SU-DHL-6 (cell line): ENCODE results near the gene POT1.

Experiments
- H2AFZ ChIP-seq: fragments of 200-600 bp; sonication (generic); 2 replicates; pipeline ENCODE4 v1.6.1; 2014; ENCODE audit warnings: low read depth, mild to moderate bottlenecking, moderate library complexity, mixed read lengths, antibody characterized with exemption, low read length; ENCODE audit not compliant: severe bottlenecking
- H3F3A ChIP-seq: fragments of 200-600 bp; shearing (Covaris generic); 2 replicates; pipeline ENCODE4 v1.6.0; 2016; ENCODE audit warnings: antibody characterized with exemption, mild to moderate bottlenecking; ENCODE audit not compliant: insufficient read depth
- H3K27ac ChIP-seq: fragments of 200-600 bp; sonication (generic); 2 replicates; pipeline ENCODE4 v1.5.1; 2016; ENCODE audit warnings: low read depth, mild to moderate bottlenecking, low read length, moderate library complexity, mixed read lengths
- H3K27me3 ChIP-seq: fragments of 200-600 bp; sonication (generic), shearing (Covaris generic); 2 replicates; pipeline ENCODE4 v1.6.0; 2014; ENCODE audit warnings: mild to moderate bottlenecking, low read length
- H3K36me3 ChIP-seq: fragments of 200-600 bp; sonication (generic); 2 replicates; pipeline ENCODE4 v1.6.1; 2014; ENCODE audit warnings: mild to moderate bottlenecking, low read length, mixed read lengths
- H3K4me2 ChIP-seq: fragments of 300-600, 200-600 bp; shearing (Covaris generic), sonication (generic); 2 replicates; pipeline ENCODE4 v1.6.0; 2014; ENCODE audit warnings: low read length, low read depth, mild to moderate bottlenecking; ENCODE audit not compliant: poor library complexity, severe bottlenecking
- H3K4me3 ChIP-seq: fragments of 200-600 bp; sonication (generic); 2 replicates; pipeline ENCODE4 v1.5.1; 2014; ENCODE audit warnings: antibody characterized with exemption, low read length, mild to moderate bottlenecking, mixed read lengths; ENCODE audit not compliant: insufficient read depth, poor library complexity, severe bottlenecking
- H3K79me2 ChIP-seq: fragments of 200-600 bp; sonication (generic); 2 replicates; pipeline ENCODE4 v1.6.1; 2014; ENCODE audit warnings: mild to moderate bottlenecking, low read length, moderate library complexity; ENCODE audit not compliant: insufficient read depth
- H3K9ac ChIP-seq: fragments of 200-600 bp; sonication (generic); 2 replicates; pipeline ENCODE4 v1.7.0; 2014; ENCODE audit warnings: mild to moderate bottlenecking, low read length
- H3K9me2 ChIP-seq: fragments of 200-600 bp; sonication (generic); replicated peaks from 2 replicates; pipeline ENCODE4 v1.6.1; 2014; ENCODE audit warnings: low read length; ENCODE audit not compliant: insufficient read depth
- H3K9me3 ChIP-seq: fragments of 200-600 bp; sonication (generic); 2 replicates; pipeline ENCODE4 v1.6.1; 2014; ENCODE audit warnings: low read length, mixed read lengths; ENCODE audit not compliant: insufficient read depth
- H4K20me1 ChIP-seq: fragments of 200-600 bp; sonication (generic); 2 replicates; pipeline ENCODE4 v1.6.1; 2014; ENCODE audit warnings: low read depth, mild to moderate bottlenecking, antibody characterized with exemption, low read length, moderate library complexity, mixed read lengths
- CTCF ChIP-seq: fragments of 200-600 bp; sonication (generic); IDR thresholded peaks from one replicate; pipeline ENCODE4 v1.5.1; 2017; ENCODE audit warnings: antibody characterized with exemption, mild to moderate bottlenecking, low read length, moderate library complexity; ENCODE audit not compliant: insufficient read depth, poor library complexity, severe bottlenecking
- EZH2phosphoT487 ChIP-seq: fragments of 200-600 bp; sonication (generic), shearing (Covaris generic); conservative IDR thresholded peaks from 2 replicates; pipeline ENCODE4 v1.6.1; 2018; ENCODE audit warnings: mild to moderate bottlenecking, antibody characterized with exemption, low read length, moderate library complexity, mixed read lengths

The POT1 gene

GRCh38 chr7:124773339-124773738 is 156.3 kb downstream of the POT1 start:
- no peak for TF ChIP-seq EZH2phosphoT487
- no peak for TF ChIP-seq CTCF
- no peaks in the 10 kb centered on the region for H3K79me2 ChIP-seq
- H3K4me3 ChIP-seq, result no peak overlapping the region
- no peak overlapping the region for H2AFZ ChIP-seq
- H4K20me1 ChIP-seq, result no peaks in the 10 kb centered on the region
- no peaks in the 10 kb centered on the region for H3F3A ChIP-seq
- H3K4me2 ChIP-seq, result no peak overlapping the region
- no peaks in the 10 kb centered on the region for H3K9me3 ChIP-seq
- no peak overlapping the region for H3K9ac ChIP-seq
- H3K36me3 ChIP-seq, result no peaks in the 10 kb centered on the region
- H3K9me2 ChIP-seq, result no peaks in the 10 kb centered on the region
- no peak overlapping the region for H3K27ac ChIP-seq
- H3K27me3 ChIP-seq, result no peaks in the 10 kb centered on the region
